A549 (cell line): ENCODE measurements around the gene HEPHL1. TPM values are rescaled to one million over a fixed set of nuclear protein-coding genes. Genes with fewer than 3 reads are reported as not detected.

Experiments used
- ATAC-seq, 2 experiments: fragments of 200-7000 bp in 1 of 2; fragments of >200 bp in 1 of 2; cut with Nextera tagmentation in 1 of 2; cut with Tn5 transposase in 1 of 2; 3 replicates each; pipeline versions ENCODE4 v1.8.0 to v1.9.1; 2018 to 2020; ENCODE audit warnings: mild to moderate bottlenecking in 1 of 2, moderate library complexity in 1 of 2
- CTCF ChIA-PET: fragments of 300-600 bp; sonication (Branson Sonifier 250); formaldehyde crosslinking; extraction: SDS; loops from one replicate; lab custom pipeline; 2021; ENCODE audit warnings: antibody characterized with exemption, inconsistent platforms; lab: Yijun Ruan, JAX
- POLR2A ChIA-PET: fragments of 350-600 bp; formaldehyde crosslinking; extraction: SDS; loops from one replicate; lab custom pipeline; 2021; ENCODE audit warnings: antibody characterized with exemption, inconsistent platforms; lab: Yijun Ruan, JAX
- DNase-seq, 2 experiments: peaks; one replicate each; pipeline versions ENCODE4 v3.0.0 to v3.0.0-alpha.2; 2011 to 2016; ENCODE audit warnings: low read depth in 1 of 2, low spot score in 1 of 2
- FAIRE-seq: peaks from 2 replicates; lab custom pipeline; 2011; peaks lifted over from hg19 to GRCh38; lab: Jason Lieb, UNC
- H3K27ac ChIP-seq, 2 experiments: fragments of >200 bp; sonication (Bioruptor Twin); formaldehyde crosslinking; 3 replicates each; pipeline ENCODE4 v1.5.1; 2016 to 2017
- H3K4me1 ChIP-seq: fragments of >200 bp; sonication (Bioruptor Twin); formaldehyde crosslinking; 3 replicates; pipeline ENCODE4 v1.6.1; 2016
- H3K4me2 ChIP-seq: fragments of >200 bp; sonication (Bioruptor Twin); formaldehyde crosslinking; 3 replicates; pipeline ENCODE4 v1.6.1; 2016
- H3K4me3 ChIP-seq: fragments of >200 bp; sonication (Bioruptor Twin); formaldehyde crosslinking; 3 replicates; pipeline ENCODE4 v1.5.1; 2016
- H3K9me3 ChIP-seq: fragments of >200 bp; sonication (Bioruptor Twin); formaldehyde crosslinking; 3 replicates; pipeline ENCODE4 v1.6.1; 2016
- ATOH8 ChIP-seq: fragments of 250-450 bp; sonication (Bioruptor Pico); IDR thresholded peaks from 2 replicates; pipeline ENCODE4 v1.5.0; 2020; ENCODE audit warnings: low read depth, mild to moderate bottlenecking, moderate library complexity
- BCL3 ChIP-seq: fragments of >200 bp; sonication (Bioruptor Twin); formaldehyde crosslinking; IDR thresholded peaks from 3 replicates; pipeline ENCODE4 v1.6.1; 2016
- CEBPB ChIP-seq, 2 experiments: fragments of >200 bp in 1 of 2; sonication (Bioruptor Twin) in 1 of 2; formaldehyde crosslinking in 1 of 2; IDR thresholded peaks; 2 replicates each; pipeline ENCODE4 v1.6.1; 2012 to 2016
- ELK1 ChIP-seq: fragments of 150-350 bp; IDR thresholded peaks from 2 replicates; pipeline ENCODE4 v1.6.1; 2014; ENCODE audit warnings: low read depth, mild to moderate bottlenecking, low read length
- ESRRA ChIP-seq: fragments of 150-350 bp; IDR thresholded peaks from 2 replicates; pipeline ENCODE4 v1.6.1; 2014; ENCODE audit warnings: mild to moderate bottlenecking, low read length, borderline replicate concordance
- FOSL2 ChIP-seq, 2 experiments: fragments of 450-650 bp in 1 of 2; fragments of >200 bp in 1 of 2; sonication (Bioruptor Twin) in 1 of 2; formaldehyde crosslinking; IDR thresholded peaks; 2 replicates each; pipeline versions ENCODE4 v1.5.0 to v1.6.1; 2016 to 2020; ENCODE audit warnings: mild to moderate bottlenecking in 1 of 2, moderate library complexity in 1 of 2
- FOXS1 ChIP-seq: fragments of 250-450 bp; sonication (Bioruptor Pico); IDR thresholded peaks from 2 replicates; pipeline ENCODE4 v1.5.0; 2020; ENCODE audit warnings: mild to moderate bottlenecking, moderate library complexity
- GATA3 ChIP-seq: IDR thresholded peaks from 2 replicates; pipeline ENCODE4 v1.6.1; 2012; ENCODE audit warnings: borderline replicate concordance
- HES2 ChIP-seq: fragments of >200 bp; sonication (Bioruptor Twin); formaldehyde crosslinking; IDR thresholded peaks from 2 replicates; pipeline ENCODE4 v1.6.1; 2016
- HOXB13 ChIP-seq: fragments of 250-450 bp; sonication (Bioruptor Pico); IDR thresholded peaks from 2 replicates; pipeline ENCODE4 v1.5.0; 2020; ENCODE audit warnings: low read depth, mild to moderate bottlenecking, moderate library complexity
- JUNB ChIP-seq: fragments of >200 bp; sonication (Bioruptor Twin); formaldehyde crosslinking; IDR thresholded peaks from 2 replicates; pipeline ENCODE4 v1.6.1; 2016
- MAFK ChIP-seq: fragments of 450-650 bp; IDR thresholded peaks from 2 replicates; pipeline ENCODE4 v1.6.1; 2014; ENCODE audit not compliant: partially characterized antibody
- NPAS2 ChIP-seq: fragments of 250-450 bp; sonication (Bioruptor Pico); IDR thresholded peaks from 2 replicates; pipeline ENCODE4 v1.8.0; 2022; ENCODE audit warnings: mild to moderate bottlenecking, moderate library complexity, borderline replicate concordance
- PHF8 ChIP-seq: fragments of 200-600 bp; sonication (generic); IDR thresholded peaks from 2 replicates; pipeline ENCODE4 v1.6.1; 2016; ENCODE audit warnings: low read depth, mild to moderate bottlenecking, antibody characterized with exemption, moderate library complexity, borderline replicate concordance
- POLR2AphosphoS2 ChIP-seq: conservative IDR thresholded peaks from 2 replicates; pipeline ENCODE4 v1.6.1; 2012; ENCODE audit warnings: low read length, improper control_type of control experiment, inconsistent platforms
- RAD21 ChIP-seq, 2 experiments: fragments of >200 bp in 1 of 2; sonication (Bioruptor Twin) in 1 of 2; formaldehyde crosslinking in 1 of 2; IDR thresholded peaks in 1 of 2; conservative IDR thresholded peaks in 1 of 2; 2 replicates in 1 of 2; 3 replicates in 1 of 2; pipeline ENCODE4 v1.6.1; 2012 to 2018; ENCODE audit warnings: inconsistent platforms in 1 of 2
- REST ChIP-seq: fragments of 200-600 bp; sonication (generic); IDR thresholded peaks from 2 replicates; pipeline ENCODE4 v1.6.1; 2016; ENCODE audit warnings: antibody characterized with exemption, mild to moderate bottlenecking, moderate library complexity
- SMC3 ChIP-seq: fragments of >200 bp; sonication (Bioruptor Twin); formaldehyde crosslinking; IDR thresholded peaks from 3 replicates; pipeline ENCODE4 v1.6.1; 2018; ENCODE audit warnings: inconsistent platforms
- TFCP2L1 ChIP-seq: fragments of 250-450 bp; sonication (Bioruptor Pico); IDR thresholded peaks from 2 replicates; pipeline ENCODE4 v1.5.0; 2021; ENCODE audit warnings: mild to moderate bottlenecking
- USF2 ChIP-seq: fragments of 450-650 bp; IDR thresholded peaks from 2 replicates; pipeline ENCODE4 v1.6.1; 2014; ENCODE audit warnings: antibody characterized with exemption
- ZC3H11A ChIP-seq: fragments of 450-650 bp; IDR thresholded peaks from 2 replicates; pipeline ENCODE4 v1.6.1; 2014; ENCODE audit warnings: antibody characterized with exemption, mild to moderate bottlenecking
- WGBS: methylation state at CpG from one replicate; pipeline ENCODE4 v1.1.6; 2017; ENCODE audit errors: missing lambda C conversion rate; 5-methylcytosine and 5-hydroxymethylcytosine counted together
- polyA plus RNA-seq, 4 experiments: library from polyadenylated mRNA; depleted of rRNA in 3 of 4; stranded (reverse); fragments of >200 nt; fragmentation: RNase III in 1 of 4; extraction: RNeasy Plus Mini Kit Qiagen cat#74134 plus additional on column Dnase treatment in 1 of 4; gene quantifications; 2 replicates in 3 of 4; 3 replicates in 1 of 4; pipeline ENCODE4 v1.2.3, GENCODE V29; 2011 to 2017

HEPHL1 gene
- polyA plus RNA-seq, 2 of the 4 experiments (the other 2 are of a cell fraction) = not detected

- ATAC-seq (no peak), DNase-seq (no peak), FAIRE-seq (no peak)
- no peak overlapping the region for H3K4me2 ChIP-seq
- H3K27ac ChIP-seq = no peak overlapping the region
- 0% methylated on average over 2 of the region's 2 CpGs for WGBS
- no peak overlapping the region for H3K4me3 ChIP-seq
- H3K9me3 ChIP-seq = no peaks in the 10 kb centered on the region
- TF ChIP-seq REST (no peak), MAFK (peak; percentile 2)
- POLR2A ChIA-PET = no interaction called here
- no peaks in the 10 kb centered on the region for H3K4me1 ChIP-seq
- CTCF ChIA-PET = no interaction called here
Measured at GRCh38 chr11:94025690-94026394, 4.7 kb downstream of the HEPHL1 start.

GRCh38 chr11:94027210-94027609 lies 6.1 kb downstream of the HEPHL1 start:
- FAIRE-seq (no peak), ATAC-seq (no peak), DNase-seq (no peak)
- TF ChIP-seq ATOH8 (CRISPR knock-in tag) (no peak), BCL3 (no peak), FOXS1 (CRISPR knock-in tag) (no peak), ZC3H11A (no peak), ELK1 (no peak)
- Histone ChIP-seq H3K4me3 (no peak overlapping the region), H3K4me2 (no peak overlapping the region), H3K9me3 (no peaks in the 10 kb centered on the region), H3K4me1 (no peaks in the 10 kb centered on the region), H3K27ac (no peak overlapping the region)
- 29% methylated on average over 5 of the region's 5 CpGs for WGBS
- CTCF ChIA-PET = no interaction called here
- POLR2A ChIA-PET = no interaction called here

GRCh38 chr11:94028436-94028835 lies 7.3 kb downstream of the HEPHL1 start:
- Histone ChIP-seq H3K4me3 (no peak overlapping the region), H3K9me3 (no peaks in the 10 kb centered on the region), H3K4me1 (no peaks in the 10 kb centered on the region), H3K4me2 (no peak overlapping the region), H3K27ac (no peak overlapping the region)
- no peak for TF ChIP-seq GATA3
- TF ChIP-seq CEBPB (IDR thresholded peaks at IDR 0.05) = no peak
- TF ChIP-seq RAD21 (conservative IDR thresholded peaks at IDR 0.05 in 1 of 2, IDR thresholded peaks at IDR 0.05 in 1 of 2) = no peak
- ChIA-PET POLR2A (no interaction called here), CTCF (no interaction called here)
- FAIRE-seq (no peak), ATAC-seq (no peak), DNase-seq (peak in 1 of 2 experiments; percentile 13)
- 8% methylated on average over 2 of the region's 2 CpGs for WGBS

GRCh38 chr11:94030059-94030458 lies 8.9 kb downstream of the HEPHL1 start:
- FAIRE-seq = no peak
- no peak for ATAC-seq
- Histone ChIP-seq H3K9me3 (no peaks in the 10 kb centered on the region), H3K4me3 (no peak overlapping the region), H3K4me2 (no peak overlapping the region), H3K4me1 (no peaks in the 10 kb centered on the region), H3K27ac (no peak overlapping the region)
- WGBS = 0% methylated on average over 1 of the region's 1 CpG
- no peak for DNase-seq
- CTCF ChIA-PET = no interaction called here
- POLR2A ChIA-PET = no interaction called here
- TF ChIP-seq CEBPB (IDR thresholded peaks at IDR 0.05) = no peak
- no peak for TF ChIP-seq HES2
- TF ChIP-seq SMC3 = no peak
- no peak for TF ChIP-seq JUNB
- no peak for TF ChIP-seq HOXB13 (CRISPR knock-in tag)
- no peak for TF ChIP-seq POLR2AphosphoS2
- TF ChIP-seq NPAS2 (CRISPR knock-in tag) = no peak
- TF ChIP-seq PHF8 = no peak
- no peak for TF ChIP-seq FOSL2 (IDR thresholded peaks at IDR 0.05)
- no peak for TF ChIP-seq FOSL2 (CRISPR knock-in tag; IDR thresholded peaks at IDR 0.05)
- no peak for TF ChIP-seq TFCP2L1 (CRISPR knock-in tag)
- no peak for TF ChIP-seq USF2
- no peak for TF ChIP-seq ESRRA
